Spinal cord (tissue), 10 donors: ENCODE results near the gene LONP1. TPM values are rescaled to one million over a fixed set of nuclear protein-coding genes. Genes with fewer than 3 reads are reported as not detected.
"Not testable (repeated sequence)": the region's sequence is repeated elsewhere in the genome, so short reads cannot be mapped to it uniquely, and the experiment has no call there.

Experiments
- DNase-seq, 6 donors: peaks; one replicate each; pipeline versions ENCODE4 v3.0.0 to v3.0.0-alpha.2; 2013 to 2015; ENCODE audit warnings: low spot score in 6 of 6, low read depth in 4 of 6
- H3K27ac ChIP-seq: one replicate; pipeline ENCODE4 v1.5.1; 2013; ENCODE audit warnings: low read depth, low read length, control low read depth
- H3K27me3 ChIP-seq: one replicate; pipeline ENCODE4 v1.6.1; 2013; ENCODE audit warnings: low read length; ENCODE audit not compliant: control insufficient read depth, insufficient read depth
- H3K36me3 ChIP-seq: one replicate; pipeline ENCODE4 v1.6.1; 2013; ENCODE audit warnings: low read length; ENCODE audit not compliant: control insufficient read depth, insufficient read depth
- H3K4me1 ChIP-seq: one replicate; pipeline ENCODE4 v1.6.1; 2013; ENCODE audit warnings: low read length; ENCODE audit not compliant: control insufficient read depth, insufficient read depth
- H3K4me3 ChIP-seq: one replicate; pipeline ENCODE4 v1.5.1; 2013; ENCODE audit warnings: low read depth, low read length, control low read depth
- H3K9me3 ChIP-seq: one replicate; pipeline ENCODE4 v1.6.1; 2013; ENCODE audit warnings: low read length; ENCODE audit not compliant: control insufficient read depth, insufficient read depth
- WGBS: methylation state at CpG from one replicate; pipeline ENCODE4 v1.1.5; 2013; ENCODE audit warnings: missing lambda C conversion rate; ENCODE audit not compliant: insufficient coverage; 5-methylcytosine and 5-hydroxymethylcytosine counted together
- polyA plus RNA-seq, 2 donors: library from polyadenylated mRNA; unstranded; fragments of 120-200 nt; gene quantifications; one replicate each; pipeline ENCODE4 v1.2.1, GENCODE V29; 2013; ENCODE audit not compliant: insufficient read length in 2 of 2
- total RNA-seq, 2 donors: library from RNA; depleted of rRNA in 1 of 2; stranded (reverse); fragments of 120-200 nt in 1 of 2; fragments of >200 nt in 1 of 2; gene quantifications; one replicate each; pipeline versions ENCODE4 v1.2.3 to v1.2.4, GENCODE V29; 2013 to 2014
- donor health status: healthy.

The LONP1 gene
- total and polyA plus RNA-seq, 4 donors = 29.8 to 79.7 (median 58.9) TPM

- not testable (repeated sequence) for H3K4me1 ChIP-seq, DNase-seq, H3K27me3 ChIP-seq, H3K9me3 ChIP-seq, H3K27ac ChIP-seq, H3K36me3 ChIP-seq, H3K4me3 ChIP-seq
- WGBS = 88% methylated on average over 6 of the region's 10 CpGs
These were observed 25.1 kb upstream of the LONP1 start for GRCh38 chr19:5744999-5745398.

DNA sequence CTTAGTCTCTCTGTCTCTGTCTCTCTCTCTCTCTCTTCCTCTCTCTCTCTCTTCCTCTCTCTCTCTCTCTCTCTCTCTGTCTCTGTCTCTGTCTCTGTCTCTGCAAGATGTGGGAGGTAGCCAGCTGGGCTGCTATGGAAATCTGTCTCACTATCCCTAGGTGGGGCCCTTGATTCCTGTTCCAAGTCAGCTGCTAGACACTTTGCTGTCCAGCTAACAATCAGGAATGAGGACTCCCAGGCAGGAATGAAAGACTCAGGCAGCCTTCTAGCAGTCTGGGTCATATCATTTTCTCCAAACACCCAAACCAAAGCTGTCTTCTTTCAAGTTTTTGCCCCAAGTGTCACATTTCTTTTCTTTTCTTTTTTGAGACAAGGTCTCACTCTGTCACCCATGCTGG, 23.7 kb upstream of the LONP1 start:
- no peaks in the 10 kb centered on the region for H3K4me1 ChIP-seq
- H3K36me3 ChIP-seq = no peaks in the 10 kb centered on the region
- no peak for DNase-seq
- no peak overlapping the region for H3K4me3 ChIP-seq
- no peaks in the 10 kb centered on the region for H3K27me3 ChIP-seq
- H3K27ac ChIP-seq = no peak overlapping the region
- H3K9me3 ChIP-seq = no peaks in the 10 kb centered on the region

DNA sequence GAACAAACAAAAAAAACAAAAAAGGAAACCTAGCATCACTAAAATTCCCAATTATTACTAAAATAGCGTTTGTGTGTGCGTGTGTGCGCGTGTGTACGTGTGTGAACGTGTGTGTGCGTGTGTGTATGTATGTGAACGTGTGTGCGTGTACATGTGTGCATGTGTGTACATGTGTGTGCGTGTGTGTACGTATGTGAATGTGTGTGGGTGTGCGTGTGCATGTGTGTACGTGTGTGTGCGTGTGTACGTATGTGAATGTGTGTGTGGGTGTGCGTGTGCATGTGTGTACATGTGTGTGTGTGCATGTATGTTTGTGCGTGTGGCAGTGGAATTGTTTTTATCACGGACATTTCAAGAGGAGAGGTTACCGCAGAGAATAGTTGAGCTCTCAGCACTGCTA, 22.1 kb upstream of the LONP1 start:
- H3K27me3 ChIP-seq = no peaks in the 10 kb centered on the region
- DNase-seq = no peak
- H3K36me3 ChIP-seq = no peaks in the 10 kb centered on the region
- H3K4me3 ChIP-seq = no peak overlapping the region
- no peaks in the 10 kb centered on the region for H3K9me3 ChIP-seq
- no peak overlapping the region for H3K27ac ChIP-seq
- H3K4me1 ChIP-seq = no peaks in the 10 kb centered on the region
- WGBS = 77% methylated on average over 10 of the region's 19 CpGs

DNA sequence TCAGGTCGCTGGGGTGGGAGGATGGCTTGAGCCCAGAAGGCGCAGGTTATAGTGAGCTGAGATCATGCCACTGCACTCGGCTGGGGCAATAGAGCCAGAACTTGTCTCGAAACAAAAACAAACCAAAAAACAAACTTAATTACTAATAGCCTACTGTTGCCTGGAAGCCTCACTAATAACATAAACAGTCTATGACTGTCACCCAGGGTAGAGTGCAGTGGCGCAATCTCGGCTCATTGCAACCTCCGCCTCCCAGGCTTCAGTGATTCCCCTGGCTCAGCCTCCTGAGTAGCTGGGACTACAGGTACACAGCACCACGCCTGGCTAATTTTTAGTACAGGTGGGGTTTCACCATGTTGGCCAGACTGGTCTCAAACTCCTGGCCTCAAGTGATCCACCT, 18.5 kb upstream of the LONP1 start:
- Histone ChIP-seq H3K9me3 (no peaks in the 10 kb centered on the region), H3K27me3 (no peaks in the 10 kb centered on the region), H3K27ac (no peak overlapping the region), H3K36me3 (no peaks in the 10 kb centered on the region), H3K4me3 (no peak overlapping the region), H3K4me1 (no peaks in the 10 kb centered on the region)
- 93% methylated on average over 6 of the region's 8 CpGs for WGBS
- no peak for DNase-seq

- H3K4me1 ChIP-seq, DNase-seq, H3K27me3 ChIP-seq, H3K27ac ChIP-seq, H3K4me3 ChIP-seq, H3K9me3 ChIP-seq, H3K36me3 ChIP-seq: not testable (repeated sequence)
- 95% methylated on average over 2 of the region's 2 CpGs for WGBS
These were observed 13.2 kb upstream of the LONP1 start for GRCh38 chr19:5733172-5733571.

DNA sequence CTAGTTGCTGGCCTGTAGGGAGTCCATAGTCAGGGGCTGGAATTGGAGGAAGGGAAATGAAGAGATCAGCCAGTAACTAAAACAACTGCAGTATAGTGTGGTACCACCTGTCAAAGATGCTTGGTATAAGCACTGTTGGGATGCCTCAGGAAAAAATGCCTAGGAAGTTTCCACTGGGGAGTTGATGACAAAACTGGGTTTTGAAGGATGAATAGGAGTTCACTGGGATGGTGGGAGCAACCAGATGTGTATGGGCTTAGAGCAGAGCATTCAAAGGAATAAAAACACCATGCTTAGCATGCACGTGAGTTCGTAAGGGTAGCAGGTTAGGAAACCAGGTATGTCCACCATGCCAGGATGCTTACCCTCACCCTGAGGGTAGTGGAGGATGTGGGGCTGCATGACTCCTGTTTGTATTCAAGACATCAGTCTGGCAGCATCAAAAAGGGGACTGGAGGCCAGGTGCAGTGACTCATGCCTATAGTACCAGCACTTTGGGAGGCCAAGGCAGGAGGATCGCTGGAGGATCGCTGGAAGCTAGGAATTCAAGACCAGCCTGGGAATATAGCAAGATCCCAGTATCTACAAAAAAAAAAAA, 7.6 kb upstream of the LONP1 start:
- WGBS = 90% methylated on average over 2 of the region's 4 CpGs

GRCh38 chr19:5719274-5719960, 529 bp downstream of the LONP1 start:
- no peak for DNase-seq
- Histone ChIP-seq H3K36me3 (peaks cover 12% of the 10 kb centered on the region), H3K4me3 (peak overlapping the region; percentile 92), H3K27me3 (no peaks in the 10 kb centered on the region), H3K4me1 (peaks cover 29% of the 10 kb centered on the region), H3K9me3 (no peaks in the 10 kb centered on the region), H3K27ac (peak overlapping the region; percentile 97)
- under 1% methylated on average over 58 of the region's 58 CpGs for WGBS

More for the DNA sequence above, 7.6 kb upstream of the LONP1 start:
- no peaks in the 10 kb centered on the region for H3K36me3 ChIP-seq
- H3K27ac ChIP-seq = no peak overlapping the region
- no peaks in the 10 kb centered on the region for H3K27me3 ChIP-seq
- no peak overlapping the region for H3K4me3 ChIP-seq
- no peaks in the 10 kb centered on the region for H3K9me3 ChIP-seq
- no peaks in the 10 kb centered on the region for H3K4me1 ChIP-seq
- DNase-seq = no peak

- Histone ChIP-seq H3K27ac (peak overlapping the region; percentile 3), H3K27me3 (no peaks in the 10 kb centered on the region), H3K36me3 (peaks cover 12% of the 10 kb centered on the region), H3K4me1 (peaks cover 29% of the 10 kb centered on the region), H3K4me3 (peak overlapping the region; percentile 92), H3K9me3 (no peaks in the 10 kb centered on the region)
- no peak for DNase-seq
- WGBS = 20% methylated on average over 9 of the region's 11 CpGs
These were observed 1.2 kb downstream of the LONP1 start for GRCh38 chr19:5718579-5719273.

- Histone ChIP-seq H3K4me3 (no peak overlapping the region), H3K36me3 (peaks cover 17% of the 10 kb centered on the region), H3K9me3 (no peaks in the 10 kb centered on the region), H3K27ac (no peak overlapping the region), H3K27me3 (no peaks in the 10 kb centered on the region), H3K4me1 (peaks cover 29% of the 10 kb centered on the region)
- 93% methylated on average over 10 of the region's 14 CpGs for WGBS
- DNase-seq = no peak
These were observed 1.8 kb downstream of the LONP1 start for GRCh38 chr19:5718037-5718578.
